Activated naive CD4-positive, alpha-beta T cell treated with anti-CD3 and anti-CD28 coated beads, Interleukin-2, amount 50 U/mL, for 16 hours (primary cell): ENCODE results near the gene DRC3.
"Not testable (repeated sequence)": the region's sequence is repeated elsewhere in the genome, so short reads cannot be mapped to it uniquely, and the experiment has no call there.

Experiments used
- DNase-seq: peaks from one replicate; pipeline ENCODE4 v3.0.0-alpha.2; 2020

Gene DRC3

DNA sequence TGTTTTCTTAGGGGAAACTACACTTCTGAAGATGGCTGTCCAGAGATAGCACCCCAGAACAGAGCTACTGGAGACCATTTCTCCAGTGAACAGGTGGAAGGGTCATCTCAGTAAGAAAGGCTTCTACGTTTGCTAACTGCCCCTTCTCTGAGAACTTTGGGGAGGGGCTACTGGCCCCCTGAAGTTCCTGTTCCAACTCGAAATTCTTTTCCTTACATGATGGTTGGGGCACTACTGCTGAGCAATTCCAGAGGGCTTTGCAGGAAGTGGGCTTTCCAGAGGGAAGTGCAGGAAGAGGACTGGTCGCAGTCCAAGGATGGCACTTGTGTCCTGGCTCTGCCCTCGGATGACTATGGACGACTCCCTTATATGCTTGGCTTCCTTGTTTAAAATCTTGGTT is 31.6 kb upstream of the DRC3 start:
- DNase-seq, result no peak

DNA sequence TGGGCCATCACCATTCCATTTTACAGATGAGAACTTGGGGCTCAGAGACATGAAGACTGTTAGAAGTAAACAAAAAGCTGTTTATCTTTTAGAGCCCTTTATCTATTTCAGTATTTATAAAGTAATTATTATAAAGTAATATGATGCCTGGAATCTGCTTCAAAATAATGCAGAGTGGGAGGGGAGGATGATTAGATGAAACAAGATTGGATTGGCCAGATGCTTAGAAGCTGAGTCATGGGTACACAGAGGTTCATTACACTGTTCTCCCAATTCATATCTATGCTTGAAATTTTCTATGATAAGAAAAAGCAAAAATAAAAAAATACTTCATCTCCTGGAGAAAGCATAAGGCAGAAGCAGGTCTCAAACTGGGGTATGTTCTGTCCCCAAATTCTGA is 29.8 kb upstream of the DRC3 start:
- no peak for DNase-seq

DNA sequence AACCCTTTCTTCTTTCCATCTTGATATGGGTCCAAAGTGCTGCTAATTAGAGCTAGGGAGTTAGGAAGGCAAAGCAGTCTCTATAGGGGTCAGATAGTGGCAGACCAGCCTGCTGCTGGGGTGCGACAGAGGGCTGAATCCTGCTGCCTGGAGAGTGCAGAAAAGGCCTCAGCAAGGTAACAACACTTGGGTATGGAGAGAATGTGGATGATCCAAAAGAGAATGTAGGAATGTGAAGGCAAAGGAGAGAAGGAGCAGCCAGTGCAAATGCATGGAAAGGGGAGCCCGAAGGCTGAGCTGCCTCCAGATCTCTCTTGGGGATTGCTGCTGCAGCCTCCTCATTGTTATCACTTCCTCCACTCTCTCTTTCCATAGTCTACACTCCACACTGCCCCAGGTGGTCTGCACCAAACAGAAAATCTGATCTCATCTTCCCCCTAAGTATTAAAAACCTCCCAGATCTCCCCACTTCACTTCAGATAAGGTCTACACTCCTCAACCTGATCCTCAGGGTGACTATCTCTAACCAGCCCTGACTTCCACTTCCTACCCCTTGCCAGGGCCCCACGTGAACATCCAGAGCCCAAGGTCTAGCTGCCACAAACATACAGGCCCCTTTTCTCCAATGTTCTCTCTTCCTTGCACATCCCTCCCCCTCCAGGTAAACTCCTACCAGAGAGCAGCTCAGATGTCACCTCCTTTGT is 29.2 kb upstream of the DRC3 start:
- no peak for DNase-seq

DNA sequence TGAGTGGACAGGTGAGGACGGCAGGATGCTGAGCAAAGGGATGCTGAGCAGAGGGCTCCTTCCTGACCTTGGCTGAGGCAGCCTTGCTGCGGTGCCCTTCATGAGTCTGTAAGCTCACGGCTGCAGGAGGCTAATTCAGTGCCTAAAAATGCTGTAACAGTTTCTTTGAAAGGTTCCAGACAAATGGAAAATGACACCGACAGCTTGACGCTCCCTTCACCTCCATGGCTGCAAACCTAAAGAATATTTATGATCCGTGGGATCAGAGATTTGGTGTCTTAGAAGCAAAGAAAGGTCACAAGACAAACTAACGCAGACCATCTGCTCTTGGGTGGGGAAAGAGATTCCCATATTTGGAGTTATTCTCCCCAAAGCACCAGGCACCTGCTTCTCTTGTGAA is 28.4 kb upstream of the DRC3 start:
- DNase-seq, result no peak

DNA sequence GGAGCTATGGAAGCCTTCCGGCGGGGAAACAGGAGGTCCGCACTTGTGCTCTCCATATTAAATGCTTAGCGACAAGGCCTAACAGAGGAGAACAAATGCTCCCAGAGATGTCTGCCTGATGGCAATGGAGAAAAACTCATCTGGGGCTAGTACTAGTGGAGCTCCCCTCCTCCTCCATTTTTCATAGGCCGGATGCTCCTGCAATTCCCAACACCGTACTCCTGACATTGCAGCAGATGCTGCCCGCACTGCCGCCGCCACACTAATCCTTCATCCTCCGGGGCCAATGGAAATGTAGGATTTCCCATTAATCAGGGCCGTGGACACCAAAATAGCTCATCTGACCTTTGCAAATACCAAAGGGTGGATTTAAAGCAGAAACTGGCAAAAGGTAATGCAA is 27.9 kb upstream of the DRC3 start:
- no peak for DNase-seq

DNA sequence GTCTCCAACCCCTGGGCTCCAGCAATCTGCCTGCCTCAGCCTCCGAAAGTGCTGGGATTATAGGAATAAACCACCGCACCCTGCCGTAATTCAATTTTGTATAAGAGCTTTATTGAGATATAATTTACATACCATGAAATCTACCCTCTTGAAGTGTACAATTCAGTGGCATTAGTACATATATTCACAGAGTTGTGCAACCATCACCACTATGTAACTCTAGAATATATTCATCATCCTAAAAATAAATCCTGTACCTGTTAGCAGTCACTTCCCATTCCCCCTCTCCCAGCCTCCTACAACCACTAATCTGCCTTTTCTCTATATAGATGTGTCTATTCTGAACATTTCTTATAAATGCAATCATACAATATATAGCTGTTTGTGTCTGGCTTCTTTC is 26.6 kb upstream of the DRC3 start:
- no peak for DNase-seq

DNA sequence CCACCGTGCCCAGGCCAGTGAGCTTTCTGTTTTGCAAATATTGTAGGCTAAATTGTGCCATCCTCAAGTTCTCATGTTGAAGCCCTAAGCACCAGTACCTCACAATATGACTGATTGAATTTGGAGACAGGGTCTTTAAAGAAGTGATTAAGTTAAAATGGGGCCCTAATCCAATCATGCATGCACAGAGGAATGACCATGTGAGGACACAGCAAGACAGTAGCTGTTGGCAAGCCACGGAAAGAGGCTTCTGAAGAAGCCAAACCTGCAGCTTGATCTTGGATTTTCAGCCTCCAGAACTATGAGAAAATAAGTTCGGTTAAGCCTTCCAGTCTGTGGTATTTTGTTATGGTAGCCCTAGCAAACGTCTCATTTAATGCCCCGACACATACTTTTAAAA is 25.4 kb upstream of the DRC3 start:
- DNase-seq, result no peak

DNA sequence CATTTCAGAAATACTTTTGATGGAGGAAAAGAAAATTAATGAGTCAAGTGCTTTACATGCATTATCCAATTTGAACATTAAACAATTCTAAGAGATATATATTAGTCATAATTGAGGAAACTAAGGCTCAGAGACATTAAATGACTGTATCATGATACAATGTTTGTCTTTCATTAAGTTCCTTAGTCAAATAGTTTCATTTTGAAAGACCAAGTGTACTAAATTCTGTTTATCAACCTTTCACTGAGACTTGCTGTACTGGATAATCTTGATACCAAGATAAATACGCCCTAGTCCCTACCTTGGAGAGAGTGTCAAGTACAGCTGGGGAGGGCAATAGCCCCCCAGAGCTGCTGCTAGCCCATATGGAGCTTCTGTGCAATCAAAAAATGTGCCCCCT is 24.7 kb upstream of the DRC3 start:
- DNase-seq, result no peak

DNA sequence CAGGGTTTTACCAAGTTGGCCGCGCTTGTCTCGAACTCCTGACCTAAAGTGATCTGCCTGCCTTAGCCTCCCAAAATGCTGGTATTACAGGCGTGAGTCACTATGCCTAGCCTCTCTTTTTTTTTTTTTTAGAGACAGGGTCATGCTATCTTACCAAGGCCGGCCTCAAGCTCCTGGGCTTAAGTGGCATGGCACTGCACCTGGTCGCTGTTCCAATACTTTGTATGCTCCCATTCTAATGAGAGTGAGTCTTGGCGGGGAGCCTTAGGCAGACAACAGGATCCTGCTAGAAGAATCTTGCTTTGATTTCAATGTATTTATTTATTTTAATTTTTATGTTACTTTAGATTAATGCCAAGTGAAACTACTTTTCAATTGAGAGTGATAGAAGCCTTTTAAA is 22.3 kb upstream of the DRC3 start:
- DNase-seq, result no peak

DNA sequence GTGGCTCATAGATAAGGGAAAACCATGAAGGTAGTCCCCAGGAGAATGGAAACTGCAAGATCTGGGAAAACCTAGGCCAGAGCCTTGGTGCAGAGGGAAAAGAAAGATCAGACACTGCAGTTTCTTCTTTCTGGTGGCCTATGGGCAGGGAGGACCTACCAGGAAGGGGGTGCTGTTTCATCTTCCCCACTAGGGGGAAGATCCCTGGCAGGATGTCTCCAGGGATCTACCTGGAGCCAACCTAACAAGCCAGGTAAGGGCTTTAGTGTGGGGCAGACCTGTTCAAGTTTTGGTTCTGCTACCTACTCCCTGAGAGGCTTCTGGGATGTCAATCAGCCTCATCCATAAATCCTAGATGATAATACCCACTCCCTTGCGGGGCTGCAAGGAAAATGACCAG is 21.9 kb upstream of the DRC3 start:
- DNase-seq, result no peak

DNA sequence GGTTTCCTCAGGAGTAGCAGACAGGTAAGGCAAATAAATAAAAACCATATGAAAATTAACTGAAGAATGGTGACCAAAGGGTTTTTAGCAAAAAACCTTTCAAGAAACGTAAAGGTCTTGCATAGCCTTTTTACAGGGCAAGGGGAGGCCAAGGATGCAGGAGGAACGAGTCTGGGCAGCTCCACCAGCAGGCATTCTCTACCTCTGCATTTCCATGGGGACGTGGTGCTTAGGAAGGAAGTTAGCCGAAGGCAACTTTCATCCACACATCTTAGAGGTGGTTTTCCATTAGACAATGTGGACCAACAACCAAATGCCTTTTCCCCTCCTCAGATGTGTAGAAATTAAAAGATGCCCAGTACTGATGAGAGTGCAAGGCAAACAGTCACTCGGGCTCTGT is 21.1 kb upstream of the DRC3 start:
- no peak for DNase-seq

DNA sequence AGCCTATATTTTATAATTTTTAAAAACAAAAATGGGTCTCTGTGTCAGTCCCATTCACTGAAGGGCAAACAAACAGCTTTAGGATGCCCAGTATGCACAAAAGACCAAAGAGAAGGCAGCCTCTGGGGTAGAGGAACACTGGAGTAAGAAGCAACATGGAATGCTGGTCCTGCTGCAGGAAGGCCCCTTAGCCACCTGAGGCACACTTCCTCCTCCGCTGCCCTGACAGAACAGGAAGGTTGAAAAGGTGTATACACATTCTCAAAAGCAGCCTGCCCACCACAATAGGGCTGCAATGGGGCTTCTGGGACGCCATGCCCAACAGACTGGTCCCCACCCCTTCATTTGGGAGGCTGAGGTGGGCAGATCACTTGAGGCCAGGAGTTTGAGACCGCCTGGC is 20.0 kb upstream of the DRC3 start:
- no peak for DNase-seq

DNA sequence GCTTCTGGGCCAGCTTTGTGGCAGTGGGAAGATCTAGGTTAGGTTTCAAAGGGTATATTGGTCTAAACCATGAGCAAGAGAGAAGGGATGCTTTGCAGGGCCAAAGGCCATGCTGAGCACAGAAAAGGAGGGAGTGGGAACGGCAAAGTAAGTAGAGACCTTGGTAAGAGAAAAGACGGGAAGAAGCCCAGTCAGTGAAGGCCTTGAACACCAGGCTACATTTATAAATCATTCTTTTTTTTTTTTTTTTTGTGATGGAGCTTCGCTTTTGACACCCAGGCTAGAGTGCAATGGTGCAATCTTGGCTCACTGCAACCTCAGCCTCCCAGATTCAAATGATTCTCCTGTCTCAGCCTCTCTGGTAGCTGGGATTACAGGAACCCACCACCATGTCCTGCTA is 18.6 kb upstream of the DRC3 start:
- DNase-seq, result no peak

DNA sequence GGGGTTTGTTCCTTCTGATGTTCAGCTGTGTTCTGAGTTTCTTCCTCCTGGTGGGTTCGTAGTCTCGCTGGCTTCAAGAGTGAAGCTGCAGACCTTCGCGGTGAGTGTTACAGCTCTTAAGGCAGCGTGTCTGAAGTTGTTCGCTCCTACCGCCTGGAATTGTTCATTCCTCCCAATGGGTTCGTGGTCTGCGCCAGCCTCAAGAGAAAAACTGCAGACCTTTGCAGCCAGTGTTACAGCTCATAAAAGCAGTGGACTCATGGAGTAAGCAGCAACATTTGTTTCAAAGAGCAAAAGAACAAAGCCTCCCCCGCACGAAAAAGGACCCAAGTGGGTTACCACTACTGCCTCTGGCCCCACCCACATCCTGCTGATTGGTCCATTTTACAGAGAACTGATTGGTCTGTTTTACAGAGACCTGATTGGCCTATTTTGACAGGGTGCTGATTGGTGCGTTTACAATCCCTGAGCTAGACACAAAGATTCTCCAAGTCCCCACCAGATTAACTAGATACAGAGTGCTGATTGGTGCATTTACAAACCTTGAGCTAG is 16.8 kb upstream of the DRC3 start:
- DNase-seq, result not testable (repeated sequence)

DNA sequence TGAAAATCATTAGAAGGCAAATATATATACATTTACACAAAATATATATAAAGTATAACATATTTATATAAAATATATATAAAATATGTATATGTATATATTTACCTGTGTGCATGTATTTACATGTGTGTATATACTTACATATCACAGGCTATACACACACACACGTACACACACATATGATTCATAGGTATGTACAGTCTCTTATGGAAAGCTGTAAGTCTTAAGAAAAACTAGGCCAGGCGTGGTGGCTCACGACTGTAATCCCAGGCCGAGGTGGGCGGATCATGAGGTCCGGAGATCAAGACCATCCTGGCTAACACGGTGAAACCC is 15.1 kb upstream of the DRC3 start:
- no peak for DNase-seq

DNA sequence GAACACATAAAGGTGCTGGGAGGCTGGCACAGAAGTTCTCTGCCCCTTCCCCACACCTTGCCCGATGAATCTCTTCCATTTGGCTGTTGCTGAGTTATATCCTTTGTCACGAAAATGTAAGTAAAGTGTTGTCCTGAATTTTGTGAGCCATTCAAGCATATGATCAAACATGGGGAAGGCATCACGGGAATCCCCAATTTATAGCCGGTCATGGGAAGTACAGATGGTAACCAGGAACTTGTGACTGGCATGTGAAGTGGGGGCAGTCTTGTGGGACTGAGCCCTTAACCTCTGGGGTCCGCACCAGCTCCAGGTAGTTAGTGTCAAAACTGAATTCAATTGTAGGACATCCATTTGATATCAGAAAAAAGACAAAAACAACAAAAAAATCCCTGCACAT is 13.7 kb upstream of the DRC3 start:
- DNase-seq, result no peak

DNA sequence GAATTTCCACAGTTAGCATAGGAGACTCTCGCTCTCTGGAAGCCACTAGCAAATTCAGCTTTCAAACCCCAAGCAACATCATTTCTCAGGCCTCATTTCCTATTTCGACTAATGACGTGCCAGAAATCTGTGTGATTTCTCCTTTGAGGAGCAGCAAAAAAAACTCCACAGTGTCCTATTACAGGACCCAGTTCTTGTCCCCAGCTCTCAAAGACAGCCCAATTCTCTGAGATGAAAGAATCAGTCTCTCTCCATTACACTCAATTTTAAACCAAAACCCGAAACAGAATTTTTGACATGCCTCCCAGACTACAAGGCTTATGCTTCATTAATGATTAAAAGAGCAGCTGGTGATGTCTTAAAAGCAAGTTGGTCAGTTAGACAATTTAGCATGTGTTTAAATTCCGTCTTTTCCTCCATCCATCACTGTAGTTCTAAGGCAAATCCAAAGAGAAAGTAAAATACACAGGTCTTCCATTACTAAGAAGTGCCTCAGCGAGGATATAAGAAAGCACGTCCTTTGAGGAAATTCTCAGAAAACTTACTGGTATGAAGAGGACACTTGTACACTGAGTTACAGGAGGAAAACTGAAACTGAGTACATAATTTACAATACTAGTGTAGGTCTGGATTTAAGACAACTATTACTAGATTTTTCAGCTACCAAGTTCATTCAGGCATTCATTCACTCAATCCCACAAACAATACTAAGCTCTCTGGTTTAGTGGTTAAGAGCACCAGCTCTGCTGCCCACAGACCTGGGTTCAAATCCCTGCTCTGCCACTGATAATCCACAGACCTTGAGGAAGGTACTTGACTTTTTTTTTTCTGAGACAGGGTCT is 12.9 kb upstream of the DRC3 start:
- no peak for DNase-seq

DNA sequence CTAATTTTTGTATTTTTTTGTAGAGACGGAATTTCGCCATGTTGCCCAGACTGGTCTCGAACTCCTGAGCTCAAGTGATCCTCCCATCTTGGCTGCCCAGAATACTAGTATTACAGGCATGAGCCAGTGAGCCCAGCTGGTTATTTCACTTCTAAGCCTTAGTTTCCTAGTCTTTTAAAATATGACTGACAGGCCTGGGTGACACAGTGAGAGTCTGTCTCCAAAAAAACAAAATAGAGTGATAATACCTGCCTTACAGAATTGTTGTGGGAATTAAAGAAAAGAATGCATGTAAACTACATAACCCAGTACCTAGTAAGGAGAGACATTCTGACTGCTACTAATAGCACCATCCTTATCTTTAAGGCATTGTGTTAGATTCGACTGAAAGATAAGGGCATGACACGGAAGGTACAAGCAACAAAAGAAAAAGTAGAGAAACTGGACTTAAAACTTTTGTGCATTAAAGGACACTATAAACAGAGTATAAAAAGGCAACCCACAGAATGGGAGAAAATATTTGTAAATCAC is 12.1 kb upstream of the DRC3 start:
- no peak for DNase-seq

DNA sequence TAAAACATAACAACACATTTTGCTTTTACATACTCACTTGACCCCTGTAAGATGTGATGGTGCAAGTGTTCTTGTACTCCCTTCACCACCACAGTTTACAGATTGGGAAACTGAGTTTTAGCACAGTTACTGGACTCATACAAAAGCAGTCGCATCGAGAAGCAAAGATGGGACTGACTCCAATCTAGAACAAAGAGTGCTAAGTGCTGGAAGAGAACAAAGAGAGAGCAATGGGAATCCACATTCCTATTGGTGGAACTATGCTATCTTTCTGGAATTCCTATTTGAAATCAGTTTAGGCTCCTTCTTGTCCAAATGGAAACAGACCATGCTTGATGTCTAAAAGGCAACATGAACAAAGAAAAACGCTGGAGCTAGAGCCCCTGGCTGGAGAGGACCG is 9.6 kb upstream of the DRC3 start:
- no peak for DNase-seq

DNA sequence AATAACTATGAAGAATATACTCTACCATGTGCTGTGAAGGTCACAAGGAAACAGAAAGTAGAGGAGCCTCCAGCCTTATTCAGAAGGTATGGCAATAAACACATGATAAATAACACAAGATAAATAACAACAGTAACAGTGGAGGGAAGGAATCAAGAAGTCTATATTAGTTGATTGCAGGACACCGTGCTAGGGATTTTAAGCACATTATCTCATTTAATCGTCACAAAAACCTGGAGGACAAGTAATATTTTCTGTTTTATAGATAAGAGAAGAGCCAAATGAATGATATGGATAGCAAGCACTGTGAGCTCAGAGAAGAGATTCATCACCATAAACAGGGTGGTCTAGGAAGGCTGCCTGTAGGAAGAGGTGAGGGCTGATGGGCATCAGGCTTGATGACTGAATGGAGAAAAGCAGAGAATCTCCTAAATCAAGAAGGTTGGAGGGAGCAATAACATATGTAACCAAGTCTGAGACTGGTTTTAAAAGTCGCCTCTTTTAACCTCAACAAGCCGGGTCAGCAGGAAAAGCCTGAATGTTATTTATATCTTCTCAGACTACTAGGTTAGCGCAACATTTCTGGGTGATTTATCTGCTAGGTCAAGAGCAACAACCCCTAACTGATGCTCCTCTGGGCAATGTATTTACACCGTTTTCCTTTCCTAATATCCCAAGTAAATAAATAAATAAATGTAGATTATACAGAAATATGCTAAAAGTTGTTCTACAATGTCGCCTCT is 8.8 kb upstream of the DRC3 start:
- DNase-seq, result no peak

DNA sequence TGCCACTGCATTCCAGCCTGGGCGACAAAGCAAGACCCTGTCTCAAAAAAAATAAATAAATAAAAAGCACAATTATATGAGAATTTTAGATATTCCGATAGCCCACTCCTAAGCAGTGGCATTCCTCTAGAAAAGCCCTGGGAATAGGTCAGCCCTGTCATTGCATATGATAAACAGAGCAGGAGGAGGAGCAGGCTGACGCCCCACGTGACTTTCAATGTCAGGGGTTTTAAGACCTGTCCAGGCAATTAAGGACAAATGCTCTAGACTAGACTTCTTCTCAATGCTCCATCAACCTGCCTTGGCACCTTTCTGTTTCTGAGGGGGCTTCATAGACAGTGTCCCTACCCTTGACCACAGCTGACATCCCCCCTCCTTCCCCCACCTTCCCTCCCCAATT is 8.0 kb upstream of the DRC3 start:
- no peak for DNase-seq

DNA sequence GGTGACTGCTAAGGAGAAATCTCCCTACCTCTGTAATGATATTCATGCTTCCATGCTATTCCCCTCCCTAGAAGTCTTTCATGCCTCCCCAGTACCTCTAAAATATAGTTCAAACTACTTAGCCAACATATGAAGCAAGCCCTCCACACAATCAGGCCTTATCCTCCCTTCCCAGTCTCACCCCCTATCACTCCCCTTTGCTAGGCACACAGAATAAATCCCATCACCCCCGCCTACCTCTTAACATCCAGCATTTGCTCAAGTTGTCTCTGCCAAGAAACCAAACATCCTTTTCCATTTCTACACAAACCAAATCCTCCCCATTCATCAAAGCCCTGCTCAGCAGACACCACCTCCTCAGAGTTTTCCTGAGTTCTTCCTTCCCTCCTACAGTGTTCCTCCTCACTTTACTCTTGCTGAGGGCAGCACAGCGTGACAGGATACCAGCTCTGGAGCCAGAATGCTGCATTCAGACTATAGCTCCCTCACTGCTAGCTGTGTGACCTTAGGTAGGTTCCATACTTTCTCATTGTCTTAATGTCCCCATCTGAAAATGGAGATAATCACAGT is 7.4 kb upstream of the DRC3 start:
- no peak for DNase-seq

DNA sequence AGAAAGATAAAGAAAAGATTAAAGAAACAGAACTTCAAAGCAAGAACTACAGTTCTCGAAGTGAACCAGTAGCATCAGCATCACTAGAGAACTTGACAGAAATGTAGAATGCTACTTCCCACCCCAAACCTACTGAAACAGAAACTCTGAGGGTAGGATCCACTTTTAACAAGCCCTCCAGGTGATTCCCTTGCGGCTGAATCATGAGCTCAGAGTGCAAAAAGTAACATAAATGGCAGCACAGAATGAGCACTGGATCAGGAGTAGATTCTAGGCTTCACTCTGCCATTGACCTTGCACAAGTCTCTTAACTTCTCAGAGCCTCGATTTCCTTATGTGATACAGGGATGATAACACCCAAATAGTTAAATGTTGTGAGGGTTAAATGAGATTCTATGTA is 6.3 kb upstream of the DRC3 start:
- peak; percentile 22 for DNase-seq
